NCI-H1417 (cell line): ENCODE data around the gene RAB3C.
"Not testable (repeated sequence)": the region's sequence is repeated elsewhere in the genome, so short reads cannot be mapped to it uniquely, and the experiment has no call there.

Experiments
- DNase-seq, 3 experiments: peaks; one replicate each; lab custom pipeline; 2025; lab: John Stamatoyannopoulos, UW

The RAB3C gene

GRCh38 chr5:58675341-58675740 is 92.5 kb downstream of the RAB3C start:
- no peak for DNase-seq

- DNase-seq: no peak
Observed at GRCh38 chr5:58677650-58678049, 94.8 kb downstream of the RAB3C start.

DNA sequence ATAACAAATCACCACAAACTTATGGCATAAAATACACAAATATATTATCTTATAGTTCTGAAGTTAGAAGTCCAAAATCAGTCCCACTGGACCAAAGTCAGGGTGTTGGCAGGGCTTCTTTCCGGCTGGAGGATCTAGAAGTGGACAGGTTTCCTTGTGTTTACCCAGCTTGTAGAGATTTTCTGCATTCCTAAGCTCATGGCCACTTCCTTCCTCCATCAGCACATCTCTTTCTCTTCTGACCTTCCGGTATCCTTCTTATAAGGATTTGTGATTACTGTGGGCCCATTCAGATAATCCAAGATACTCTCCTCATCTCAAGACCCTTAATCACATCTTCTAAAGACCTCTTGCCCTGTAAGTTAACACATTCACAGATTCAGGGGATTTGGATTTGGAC is 97.6 kb downstream of the RAB3C start:
- no peak for DNase-seq

DNA sequence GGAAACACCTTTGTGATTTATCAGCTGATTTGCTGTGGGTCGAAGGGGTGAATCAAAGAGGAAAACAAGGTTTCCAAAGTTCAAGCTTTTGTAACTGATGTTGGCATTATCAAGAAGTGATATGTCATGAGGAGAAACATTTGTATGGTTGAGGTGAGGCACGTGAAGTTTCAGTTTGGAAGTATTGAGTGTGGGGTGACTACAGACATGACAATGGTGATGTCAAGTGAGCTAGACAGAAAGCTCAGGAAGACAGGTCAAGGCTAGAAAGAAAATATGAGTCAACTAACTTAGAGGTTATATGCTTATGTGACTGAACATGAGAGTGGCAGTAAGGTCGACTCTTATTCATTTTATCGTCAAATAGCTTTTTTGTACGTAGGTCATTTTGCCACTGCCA is 99.1 kb downstream of the RAB3C start:
- DNase-seq: no peak

DNA sequence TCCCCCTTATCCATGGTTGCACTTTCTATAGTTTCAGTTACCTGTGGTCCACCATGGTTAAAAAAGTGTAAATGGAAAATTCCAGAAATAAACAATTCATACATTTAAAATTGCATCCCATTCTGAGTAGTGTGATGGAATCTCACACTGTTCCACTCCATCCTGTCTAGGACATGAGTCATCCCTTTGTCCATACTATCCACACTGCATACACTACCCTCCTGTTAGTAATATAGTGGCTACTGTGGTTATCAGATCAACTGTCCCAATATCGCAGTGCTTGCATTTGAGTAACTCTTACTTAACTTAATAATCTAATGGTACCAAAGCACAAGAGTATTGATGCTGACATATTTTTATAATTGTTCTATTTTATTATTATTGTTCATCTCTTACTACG is 100.7 kb downstream of the RAB3C start:
- no peak for DNase-seq

GRCh38 chr5:58687079-58687478 is 104.2 kb downstream of the RAB3C start:
- DNase-seq: no peak

- no peak for DNase-seq
Observed at GRCh38 chr5:58687595-58687994, 104.7 kb downstream of the RAB3C start.

- peak in 2 of 3 experiments; percentile 0 to 13 for DNase-seq
Observed at GRCh38 chr5:58699088-58699761, 116.3 kb downstream of the RAB3C start.

DNA sequence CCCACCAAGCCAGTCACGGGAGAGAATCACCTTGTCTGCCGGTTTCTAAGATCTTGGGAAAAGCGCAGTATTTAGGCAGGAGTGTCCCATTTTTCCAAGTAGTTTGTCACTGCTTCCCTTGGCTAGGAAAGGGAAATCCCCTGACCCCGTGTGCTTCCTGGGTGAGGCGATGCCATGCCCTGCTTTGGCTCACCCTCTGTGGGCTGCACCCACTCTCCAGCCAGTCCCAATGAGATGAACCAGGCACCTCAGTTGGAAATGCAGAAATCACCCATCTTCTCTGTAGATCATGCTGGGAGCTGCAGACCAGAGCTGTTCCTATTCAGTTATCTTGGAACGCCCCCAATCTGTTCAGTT is 116.9 kb downstream of the RAB3C start:
- no peak for DNase-seq

- no peak for DNase-seq
Observed at GRCh38 chr5:58703925-58704555, 121.2 kb downstream of the RAB3C start.

- DNase-seq: no peak
Observed at GRCh38 chr5:58706736-58707135, 123.9 kb downstream of the RAB3C start.

GRCh38 chr5:58708456-58708855 is 125.6 kb downstream of the RAB3C start:
- DNase-seq: no peak

- not testable (repeated sequence) for DNase-seq
Observed at GRCh38 chr5:58710425-58710824, 127.5 kb downstream of the RAB3C start.

- DNase-seq: no peak
Observed at GRCh38 chr5:58710871-58711270, 128.0 kb downstream of the RAB3C start.

GRCh38 chr5:58711965-58712364 is 129.1 kb downstream of the RAB3C start:
- DNase-seq: no peak

DNA sequence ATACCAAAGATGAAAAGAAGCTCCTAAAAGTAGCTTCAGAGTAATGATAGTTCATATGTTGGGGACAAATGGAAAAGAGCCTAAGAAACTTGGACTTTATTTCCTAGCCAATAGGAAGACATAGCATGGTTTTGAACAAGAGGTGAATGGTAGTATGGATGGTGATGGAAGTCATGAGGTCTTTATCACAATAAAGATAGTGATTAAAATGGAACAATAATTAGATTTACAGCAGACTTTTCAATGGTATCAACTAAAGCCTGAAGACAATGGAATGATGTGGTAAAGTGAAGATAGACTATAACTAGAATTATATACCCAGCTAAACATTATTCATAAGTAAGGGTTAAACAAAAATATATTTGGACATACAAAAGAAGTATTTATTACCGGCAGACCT is 131.2 kb downstream of the RAB3C start:
- no peak for DNase-seq

GRCh38 chr5:58715997-58716656 is 133.3 kb downstream of the RAB3C start:
- DNase-seq: no peak

GRCh38 chr5:58716713-58717112 is 133.8 kb downstream of the RAB3C start:
- DNase-seq: no peak

DNA sequence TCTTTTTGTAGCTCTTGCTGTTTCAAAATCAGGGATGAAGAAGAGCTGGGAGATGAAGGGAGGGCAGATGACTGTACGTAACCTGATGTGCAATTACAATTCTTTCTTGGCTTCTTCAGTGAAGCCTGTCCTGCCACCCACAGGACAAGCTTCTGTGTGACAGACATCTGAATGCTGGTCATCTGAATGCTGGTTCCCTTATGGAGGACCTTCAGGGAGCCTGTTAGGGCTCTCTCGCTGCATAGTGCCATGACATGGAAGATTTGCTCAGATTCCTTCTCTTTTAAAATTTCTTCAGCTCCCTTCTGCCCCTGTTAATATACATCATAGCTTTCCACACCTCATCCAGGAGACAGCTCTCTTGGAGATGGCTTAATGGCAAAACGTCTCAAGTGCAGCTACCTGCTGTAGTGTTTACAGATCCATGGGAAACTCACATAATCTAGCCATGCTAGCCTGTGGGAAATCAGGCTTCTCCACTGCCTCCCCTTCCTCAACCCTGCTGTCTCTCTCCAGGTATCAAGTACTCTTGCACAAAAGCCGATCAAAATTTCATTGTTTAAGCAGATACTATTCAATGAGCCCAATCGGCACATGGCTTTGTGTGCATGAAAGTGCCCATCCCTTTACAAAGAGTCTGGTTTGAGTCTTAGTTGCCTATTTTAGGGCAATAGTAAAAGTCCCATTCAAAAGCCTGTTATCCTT is 134.6 kb downstream of the RAB3C start:
- DNase-seq: peak; percentile 7 to 80 (median 66)

DNA sequence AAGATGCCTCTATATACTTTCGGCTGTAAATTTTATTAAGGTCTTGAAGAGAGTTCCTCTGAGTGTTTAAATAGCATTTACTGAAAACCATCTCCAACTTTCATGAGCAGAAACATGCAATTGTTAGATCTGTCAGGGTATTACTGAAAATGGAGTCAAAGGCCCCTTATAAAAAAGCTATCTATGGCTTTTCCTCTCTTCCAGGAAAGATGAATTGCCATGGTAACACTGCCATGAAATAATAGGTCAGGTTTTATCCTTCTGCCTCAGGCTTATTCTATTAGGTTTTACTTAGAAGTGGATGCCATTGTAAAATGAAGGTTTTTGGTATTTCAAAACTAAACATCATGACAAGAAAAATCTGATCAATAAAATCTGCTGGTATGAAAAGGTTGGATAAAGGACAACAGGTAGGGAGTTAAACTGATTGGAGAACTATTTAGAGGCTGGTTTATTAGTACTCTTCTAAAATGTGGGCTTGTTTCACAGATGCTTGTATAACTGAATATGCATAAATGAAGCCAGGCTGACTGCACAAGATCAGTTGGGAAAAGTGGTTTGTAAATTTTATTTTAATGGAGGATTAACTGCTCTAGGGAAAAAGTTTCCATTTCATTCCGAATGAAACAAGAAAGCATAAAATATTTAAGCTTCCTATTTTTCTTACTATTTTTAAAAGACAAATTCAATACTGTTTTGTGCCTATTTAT is 135.5 kb downstream of the RAB3C start:
- peak in 1 of 3 experiments; percentile 4 for DNase-seq

- peak in 1 of 3 experiments; percentile 20 for DNase-seq
Observed at GRCh38 chr5:58722160-58722559, 139.3 kb downstream of the RAB3C start.

GRCh38 chr5:58724992-58725391 is 142.1 kb downstream of the RAB3C start:
- no peak for DNase-seq
